GM21825 (cell line): ENCODE results near the gene PPP1R36.
"Not testable (repeated sequence)": the region's sequence is repeated elsewhere in the genome, so short reads cannot be mapped to it uniquely, and the experiment has no call there.

Experiments used
- ATAC-seq: cut with Tn5 transposase; IDR thresholded peaks from one replicate; pipeline ENCODE4 v1.9.1; 2021; ENCODE audit warnings: mild to moderate bottlenecking, moderate library complexity; ENCODE audit not compliant: unreplicated experiment

Gene PPP1R36

DNA sequence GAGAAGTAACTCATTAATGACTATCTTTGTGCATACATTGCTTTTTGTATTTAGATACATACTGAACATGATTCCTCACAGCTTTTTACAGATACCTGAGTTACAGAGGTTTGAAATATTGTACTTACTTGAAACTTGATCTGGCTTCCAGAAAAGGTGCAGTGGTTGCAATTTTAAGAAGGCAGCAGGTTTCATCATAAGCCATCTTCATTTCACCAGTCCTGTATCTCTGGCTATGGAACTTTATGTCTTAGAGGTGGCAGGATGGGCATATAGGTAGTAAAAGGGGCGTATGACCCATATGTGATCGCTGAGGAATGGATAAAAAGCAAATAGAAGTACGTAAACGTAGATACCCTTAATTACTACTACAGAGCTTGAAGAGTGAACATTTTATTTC, 31.5 kb upstream of the PPP1R36 start:
- no peak for ATAC-seq

DNA sequence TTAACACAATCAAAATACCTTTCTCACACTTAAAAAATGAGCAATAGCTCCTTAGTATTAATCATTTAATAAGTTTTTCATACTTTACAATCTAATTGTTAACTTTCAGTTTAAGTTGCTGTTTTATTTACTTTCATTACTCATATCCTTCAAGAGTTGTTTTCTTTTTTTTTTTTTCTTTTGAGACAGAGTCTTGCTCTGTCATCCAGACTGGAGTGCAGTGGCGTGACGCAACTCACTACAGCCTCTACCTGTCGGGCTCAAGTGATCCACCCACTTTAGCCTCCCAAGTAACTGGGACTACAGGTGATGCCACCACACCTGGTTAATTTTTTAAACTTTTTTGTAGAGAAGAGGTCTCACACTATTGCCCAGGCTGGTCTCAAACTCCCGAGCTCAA, 29.1 kb upstream of the PPP1R36 start:
- ATAC-seq: no peak

DNA sequence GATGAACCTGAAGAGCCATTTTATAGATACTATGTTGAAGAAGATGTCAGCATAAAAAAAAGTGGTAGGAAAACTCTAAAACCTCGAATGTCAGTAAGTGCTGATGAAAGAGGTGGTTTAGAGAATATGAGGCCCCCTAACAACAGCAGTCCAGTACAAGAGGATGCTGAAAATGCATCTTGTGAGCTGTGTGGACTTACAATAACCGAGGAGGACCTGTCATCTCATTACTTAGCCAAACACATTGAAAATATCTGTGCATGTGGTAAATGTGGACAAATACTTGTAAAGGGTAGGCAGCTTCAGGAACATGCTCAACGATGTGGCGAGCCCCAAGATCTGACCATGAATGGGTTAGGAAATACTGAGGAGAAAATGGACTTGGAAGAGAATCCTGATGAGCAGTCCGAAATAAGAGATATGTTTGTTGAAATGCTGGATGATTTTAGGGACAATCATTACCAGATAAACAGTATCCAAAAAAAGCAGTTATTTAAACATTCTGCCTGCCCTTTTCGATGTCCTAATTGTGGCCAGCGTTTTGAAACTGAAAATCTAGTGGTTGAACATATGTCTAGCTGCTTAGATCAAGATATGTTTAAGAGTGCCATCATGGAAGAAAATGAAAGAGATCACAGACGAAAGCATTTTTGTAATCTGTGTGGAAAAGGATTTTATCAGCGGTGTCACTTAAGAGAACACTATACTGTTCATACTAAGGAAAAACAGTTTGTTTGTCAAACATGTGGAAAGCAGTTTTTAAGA, 27.0 kb upstream of the PPP1R36 start:
- no peak for ATAC-seq

DNA sequence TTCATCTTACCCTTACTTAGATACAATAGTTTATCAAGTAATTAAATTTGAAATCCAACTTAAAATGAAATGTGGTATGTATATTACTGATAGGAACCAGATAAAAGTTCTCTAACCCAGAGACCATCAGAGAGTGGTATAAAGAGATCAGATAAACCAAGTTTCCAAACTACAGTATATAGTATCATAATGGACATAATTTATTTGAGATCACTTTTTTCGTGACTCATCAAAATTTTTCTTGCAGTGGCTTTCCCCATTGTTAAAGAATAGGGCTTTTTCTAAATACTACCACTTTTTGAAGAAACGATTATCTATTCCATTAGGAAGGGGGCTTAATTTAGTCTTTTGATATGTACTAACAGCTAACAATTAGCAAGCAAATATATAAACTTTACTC, 24.4 kb upstream of the PPP1R36 start:
- ATAC-seq: no peak

DNA sequence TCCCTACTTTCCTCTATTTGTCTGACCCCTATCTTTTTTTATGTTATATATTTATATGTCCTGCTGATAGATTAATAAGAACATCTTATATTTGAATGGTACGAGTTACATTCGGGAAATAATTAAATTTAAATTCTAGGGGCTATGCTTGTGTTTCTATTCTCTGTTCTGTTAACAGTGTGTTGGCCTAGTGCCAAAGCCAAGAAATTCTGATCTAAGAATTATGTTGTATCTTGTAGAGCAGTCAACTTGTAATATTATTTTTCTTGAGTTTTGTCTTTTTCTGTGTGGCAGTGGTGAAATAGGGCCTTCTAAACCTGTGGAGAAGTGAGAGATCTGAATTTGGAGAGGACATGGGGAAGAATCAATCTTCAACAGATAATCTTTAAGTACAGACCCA, 18.2 kb upstream of the PPP1R36 start:
- ATAC-seq: no peak

DNA sequence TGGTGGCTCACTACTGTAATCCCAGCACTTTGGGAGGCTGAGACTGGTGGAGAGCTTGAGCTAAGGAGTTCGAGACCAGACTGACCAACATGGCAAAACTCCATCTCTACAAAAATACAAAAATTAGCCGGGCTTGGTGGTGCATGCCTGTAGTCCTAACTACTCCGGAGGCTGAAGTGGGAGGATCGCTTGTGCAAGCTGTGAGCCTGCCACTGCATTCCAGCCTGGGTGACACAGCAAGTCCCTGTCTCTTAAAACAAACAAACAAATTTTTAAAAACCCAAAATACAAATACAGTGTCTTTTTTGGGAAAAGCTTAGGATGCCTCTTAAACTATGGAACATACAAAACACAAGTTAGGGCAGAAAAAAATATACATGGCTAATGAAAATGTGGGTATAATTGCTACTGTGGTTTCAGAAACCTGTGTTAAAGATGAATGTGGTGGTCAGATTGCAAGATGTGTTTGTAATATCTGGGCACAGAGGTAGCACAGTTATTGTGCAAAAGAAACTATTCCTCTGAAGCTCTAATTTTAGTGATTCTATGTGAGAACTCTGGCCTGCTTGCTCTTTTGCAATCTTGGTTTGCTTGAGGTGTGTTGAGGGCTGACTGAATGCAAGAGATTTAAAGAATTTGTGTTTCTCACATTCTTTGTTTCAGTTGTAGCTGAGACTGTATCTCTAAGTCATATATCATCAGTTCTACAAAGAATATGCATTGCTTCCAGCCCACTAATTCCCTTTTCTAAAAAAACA, 13.1 kb upstream of the PPP1R36 start:
- no peak for ATAC-seq

DNA sequence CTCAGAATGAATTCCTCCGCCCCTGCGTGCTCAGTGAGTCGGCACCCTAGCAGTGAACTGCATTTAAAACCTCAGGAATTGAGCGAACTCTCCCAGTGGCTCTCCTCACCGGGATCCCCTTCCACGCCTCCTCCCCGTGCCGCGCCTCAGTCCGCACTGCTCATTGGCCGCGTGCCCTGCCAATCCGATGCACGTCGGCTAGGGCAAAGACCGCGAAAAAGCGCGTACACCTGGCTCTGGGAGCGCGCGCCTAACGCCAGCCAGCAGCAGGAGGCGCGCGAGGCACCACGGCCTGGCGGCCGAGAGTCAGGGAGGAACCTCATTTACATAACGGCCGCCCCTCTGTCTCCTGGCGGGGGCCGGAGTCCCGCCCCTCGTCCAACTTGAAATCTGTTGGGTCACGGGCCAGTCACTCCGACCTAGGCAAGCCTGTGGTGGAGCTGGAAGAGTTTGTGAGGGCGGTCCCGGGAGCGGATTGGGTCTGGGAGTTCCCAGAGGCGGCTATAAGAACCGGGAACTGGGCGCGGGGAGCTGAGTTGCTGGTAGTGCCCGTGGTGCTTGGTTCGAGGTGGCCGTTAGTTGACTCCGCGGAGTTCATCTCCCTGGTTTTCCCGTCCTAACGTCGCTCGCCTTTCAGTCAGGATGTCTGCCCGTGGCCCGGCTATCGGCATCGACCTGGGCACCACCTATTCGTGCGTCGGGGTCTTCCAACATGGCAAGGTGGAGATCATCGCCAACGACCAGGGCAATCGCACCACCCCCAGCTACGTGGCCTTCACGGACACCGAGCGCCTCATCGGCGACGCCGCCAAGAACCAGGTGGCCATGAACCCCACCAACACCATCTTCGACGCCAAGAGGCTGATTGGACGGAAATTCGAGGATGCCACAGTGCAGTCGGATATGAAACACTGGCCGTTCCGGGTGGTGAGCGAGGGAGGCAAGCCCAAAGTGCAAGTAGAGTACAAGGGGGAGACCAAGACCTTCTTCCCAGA, 9.3 kb upstream of the PPP1R36 start, which contains the start of gene HSPA2:
TSS of gene HSPA2 (plus strand) at position 534 of the 995 bp plus-strand sequence. CDS start at position 643, 109 bp downstream.
- peak; percentile 93 for ATAC-seq

DNA sequence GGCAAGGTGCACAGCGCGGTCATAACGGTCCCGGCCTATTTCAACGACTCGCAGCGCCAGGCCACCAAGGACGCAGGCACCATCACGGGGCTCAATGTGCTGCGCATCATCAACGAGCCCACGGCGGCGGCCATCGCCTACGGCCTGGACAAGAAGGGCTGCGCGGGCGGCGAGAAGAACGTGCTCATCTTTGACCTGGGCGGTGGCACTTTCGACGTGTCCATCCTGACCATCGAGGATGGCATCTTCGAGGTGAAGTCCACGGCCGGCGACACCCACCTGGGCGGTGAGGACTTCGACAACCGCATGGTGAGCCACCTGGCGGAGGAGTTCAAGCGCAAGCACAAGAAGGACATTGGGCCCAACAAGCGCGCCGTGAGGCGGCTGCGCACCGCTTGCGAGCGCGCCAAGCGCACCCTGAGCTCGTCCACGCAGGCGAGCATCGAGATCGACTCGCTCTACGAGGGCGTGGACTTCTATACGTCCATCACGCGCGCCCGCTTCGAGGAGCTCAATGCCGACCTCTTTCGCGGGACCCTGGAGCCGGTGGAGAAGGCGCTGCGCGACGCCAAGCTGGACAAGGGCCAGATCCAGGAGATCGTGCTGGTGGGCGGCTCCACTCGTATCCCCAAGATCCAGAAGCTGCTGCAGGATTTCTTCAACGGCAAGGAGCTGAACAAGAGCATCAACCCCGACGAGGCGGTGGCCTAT, 8.3 kb upstream of the PPP1R36 start:
- ATAC-seq: no peak

DNA sequence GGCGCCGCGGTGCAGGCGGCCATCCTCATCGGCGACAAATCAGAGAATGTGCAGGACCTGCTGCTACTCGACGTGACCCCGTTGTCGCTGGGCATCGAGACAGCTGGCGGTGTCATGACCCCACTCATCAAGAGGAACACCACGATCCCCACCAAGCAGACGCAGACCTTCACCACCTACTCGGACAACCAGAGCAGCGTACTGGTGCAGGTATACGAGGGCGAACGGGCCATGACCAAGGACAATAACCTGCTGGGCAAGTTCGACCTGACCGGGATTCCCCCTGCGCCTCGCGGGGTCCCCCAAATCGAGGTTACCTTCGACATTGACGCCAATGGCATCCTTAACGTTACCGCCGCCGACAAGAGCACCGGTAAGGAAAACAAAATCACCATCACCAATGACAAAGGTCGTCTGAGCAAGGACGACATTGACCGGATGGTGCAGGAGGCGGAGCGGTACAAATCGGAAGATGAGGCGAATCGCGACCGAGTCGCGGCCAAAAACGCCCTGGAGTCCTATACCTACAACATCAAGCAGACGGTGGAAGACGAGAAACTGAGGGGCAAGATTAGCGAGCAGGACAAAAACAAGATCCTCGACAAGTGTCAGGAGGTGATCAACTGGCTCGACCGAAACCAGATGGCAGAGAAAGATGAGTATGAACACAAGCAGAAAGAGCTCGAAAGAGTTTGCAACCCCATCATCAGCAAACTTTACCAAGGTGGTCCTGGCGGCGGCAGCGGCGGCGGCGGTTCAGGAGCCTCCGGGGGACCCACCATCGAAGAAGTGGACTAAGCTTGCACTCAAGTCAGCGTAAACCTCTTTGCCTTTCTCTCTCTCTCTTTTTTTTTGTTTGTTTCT, 7.6 kb upstream of the PPP1R36 start:
- no peak for ATAC-seq

DNA sequence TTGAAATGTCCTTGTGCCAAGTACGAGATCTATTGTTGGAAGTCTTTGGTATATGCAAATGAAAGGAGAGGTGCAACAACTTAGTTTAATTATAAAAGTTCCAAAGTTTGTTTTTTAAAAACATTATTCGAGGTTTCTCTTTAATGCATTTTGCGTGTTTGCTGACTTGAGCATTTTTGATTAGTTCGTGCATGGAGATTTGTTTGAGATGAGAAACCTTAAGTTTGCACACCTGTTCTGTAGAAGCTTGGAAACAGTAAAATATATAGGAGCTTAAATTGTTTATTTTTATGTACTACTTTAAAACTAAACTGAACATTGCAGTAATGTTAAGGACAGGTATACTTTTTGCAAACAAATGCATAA, 6.9 kb upstream of the PPP1R36 start:
- no peak for ATAC-seq

DNA sequence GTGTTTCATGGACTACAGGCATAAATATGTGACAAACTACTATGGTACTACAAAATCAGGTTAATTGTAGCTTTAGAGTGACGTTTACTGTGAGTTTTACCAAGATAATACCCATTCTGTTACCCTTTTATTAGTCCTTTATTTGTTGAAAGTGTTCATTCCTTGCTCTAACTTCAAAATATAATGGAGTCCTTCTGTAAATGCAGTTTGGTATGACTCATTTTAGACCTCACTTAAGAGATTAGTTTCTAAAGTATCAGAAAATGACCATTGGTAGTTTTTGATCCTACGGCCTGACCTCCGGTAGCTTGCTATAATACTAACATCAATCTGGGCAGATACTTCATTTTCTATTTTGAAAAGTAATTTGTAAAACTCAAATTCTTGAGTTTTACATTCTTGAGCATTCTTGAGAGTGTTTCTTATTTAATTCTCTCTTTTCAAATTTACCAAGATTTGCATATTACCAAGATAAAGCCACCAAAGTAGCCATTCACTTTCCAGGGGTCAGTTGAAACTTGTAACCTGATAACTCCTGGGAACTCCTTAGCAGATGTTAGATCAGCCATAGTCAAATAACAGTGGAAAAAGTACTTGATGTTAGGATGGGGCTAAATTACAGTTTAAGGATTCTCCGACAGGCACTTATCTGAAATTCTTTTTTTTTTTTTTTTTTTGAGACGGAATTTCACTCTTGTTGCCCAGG, 5.0 kb upstream of the PPP1R36 start:
- no peak for ATAC-seq

DNA sequence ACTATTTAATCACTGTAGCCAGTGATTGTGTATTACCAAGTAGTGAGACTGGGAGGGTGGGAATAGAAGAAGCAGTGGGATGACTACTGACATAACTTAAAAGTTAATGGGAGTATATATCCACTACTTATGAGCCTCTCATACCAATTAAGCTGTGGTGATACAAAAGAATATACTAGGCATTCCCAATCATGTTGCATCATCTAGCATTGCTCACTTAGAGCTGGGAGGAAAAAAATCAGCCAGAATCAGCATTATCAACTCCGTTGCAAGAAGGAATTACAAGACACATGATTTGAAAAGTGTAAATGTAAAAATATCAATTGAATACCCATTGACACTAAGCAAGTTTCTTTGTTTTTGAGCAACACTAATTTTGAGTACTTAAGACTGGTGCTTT, 745 bp upstream of the PPP1R36 start:
- no peak for ATAC-seq

DNA sequence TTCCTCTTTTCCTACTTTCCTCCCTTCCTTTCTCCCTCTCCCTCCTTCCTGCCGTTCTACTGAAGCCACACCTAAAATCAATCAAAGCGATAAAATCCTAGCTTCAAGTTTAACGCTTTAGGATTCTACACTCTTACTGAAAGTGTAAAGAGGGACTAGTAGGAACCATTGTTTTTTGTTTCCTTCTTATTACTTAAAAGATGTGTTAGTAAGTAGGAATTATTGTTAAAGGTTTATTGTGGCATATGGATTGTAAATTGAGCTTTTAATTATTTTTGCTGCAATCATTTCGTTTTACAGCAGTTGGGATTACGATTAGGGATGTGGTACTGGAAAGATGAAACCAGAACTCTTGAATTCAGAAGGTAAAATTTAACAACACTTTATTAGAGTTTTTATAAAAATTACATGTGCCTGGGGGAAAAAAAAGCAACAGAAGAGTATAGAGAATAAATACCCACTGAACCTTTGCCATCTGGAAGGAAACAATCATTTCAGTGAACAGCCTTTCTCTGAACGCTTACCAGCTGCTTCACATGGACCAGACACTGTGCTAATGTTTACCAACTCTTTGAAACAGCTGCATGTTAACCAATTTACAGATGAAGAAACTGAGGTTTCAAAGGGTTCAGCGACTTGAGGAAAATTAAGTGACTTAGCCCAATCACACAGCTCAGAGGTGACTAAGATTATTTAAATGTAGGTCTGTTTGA, 1.0 kb downstream of the PPP1R36 start:
- ATAC-seq: no peak

DNA sequence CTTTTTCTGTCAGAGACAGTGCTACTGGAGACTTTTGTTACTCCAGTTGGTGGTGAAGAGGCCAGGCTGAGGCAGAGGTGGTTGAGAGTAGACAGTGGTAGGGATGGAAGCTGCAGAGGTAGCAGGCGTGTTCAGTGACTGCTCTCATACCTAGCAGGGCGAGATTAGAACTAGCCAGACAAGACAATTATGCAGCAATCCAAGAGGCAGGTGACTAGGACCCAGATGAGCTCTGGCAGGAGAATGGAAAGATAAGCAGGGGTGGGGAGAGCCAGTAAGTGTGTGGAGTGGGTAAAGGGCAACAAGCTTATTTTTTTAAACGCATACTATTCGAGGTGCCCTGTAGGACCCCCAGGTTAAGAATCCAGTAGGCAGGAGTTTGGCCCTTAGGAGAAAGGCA, 4.8 kb downstream of the PPP1R36 start:
- no peak for ATAC-seq

DNA sequence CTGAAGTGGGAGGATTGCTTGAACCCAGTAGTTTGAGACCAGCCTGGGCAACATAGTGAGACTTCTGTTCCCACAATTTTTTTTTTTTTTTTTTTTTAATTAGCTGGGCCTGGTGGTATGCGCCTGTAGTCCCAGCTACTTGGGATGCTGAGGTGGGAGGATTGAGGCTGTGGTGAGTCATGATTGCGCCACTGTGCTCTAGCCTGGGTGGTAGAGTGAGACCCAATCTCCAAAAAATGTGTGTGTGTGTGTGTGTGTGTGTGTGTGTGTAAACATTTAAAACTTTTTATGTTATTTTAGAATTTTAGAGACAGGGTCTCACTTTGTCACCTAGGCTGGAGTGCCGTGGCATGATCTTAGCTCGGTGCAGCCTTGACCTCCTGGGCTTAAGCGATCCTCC, 6.8 kb downstream of the PPP1R36 start:
- no peak for ATAC-seq

DNA sequence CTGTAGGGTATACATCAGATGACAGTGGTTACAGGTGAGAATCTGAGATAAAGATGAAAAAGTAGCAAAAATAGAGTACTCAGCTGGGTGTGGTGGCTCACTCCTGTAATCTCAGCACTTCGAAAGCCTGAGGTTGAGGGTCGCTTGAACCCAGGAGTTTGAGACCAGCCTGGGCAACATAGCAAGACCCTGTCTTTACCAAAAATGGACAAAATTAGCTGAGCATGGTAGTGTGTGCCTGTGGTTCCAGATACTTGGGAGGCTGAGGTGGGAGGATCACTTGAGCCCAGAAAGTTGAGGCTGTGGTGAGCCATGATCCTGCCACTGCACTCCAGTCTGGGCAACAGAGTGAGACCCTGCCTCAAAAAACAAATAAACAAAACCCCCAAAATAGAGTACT, 8.5 kb downstream of the PPP1R36 start:
- not testable (repeated sequence) for ATAC-seq

DNA sequence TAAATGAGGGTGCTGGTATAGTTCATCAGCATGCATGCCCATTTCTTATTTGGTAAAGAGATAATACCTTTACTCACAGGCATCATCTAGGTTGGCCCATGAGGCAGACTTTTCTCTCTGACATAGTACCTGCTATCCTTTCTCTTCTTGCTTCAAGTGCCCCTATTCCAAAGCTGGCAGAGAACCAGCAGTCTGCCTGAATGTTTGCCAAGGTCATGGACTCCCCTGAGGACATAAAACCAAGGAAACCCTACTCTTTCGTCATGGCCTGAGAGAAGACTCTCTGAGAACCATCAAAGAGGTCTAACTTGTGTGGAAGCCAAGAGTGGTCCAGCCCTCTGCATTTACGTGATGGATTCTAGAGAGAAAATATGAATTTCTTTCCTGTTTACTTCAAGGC, 11.9 kb downstream of the PPP1R36 start:
- no peak for ATAC-seq

DNA sequence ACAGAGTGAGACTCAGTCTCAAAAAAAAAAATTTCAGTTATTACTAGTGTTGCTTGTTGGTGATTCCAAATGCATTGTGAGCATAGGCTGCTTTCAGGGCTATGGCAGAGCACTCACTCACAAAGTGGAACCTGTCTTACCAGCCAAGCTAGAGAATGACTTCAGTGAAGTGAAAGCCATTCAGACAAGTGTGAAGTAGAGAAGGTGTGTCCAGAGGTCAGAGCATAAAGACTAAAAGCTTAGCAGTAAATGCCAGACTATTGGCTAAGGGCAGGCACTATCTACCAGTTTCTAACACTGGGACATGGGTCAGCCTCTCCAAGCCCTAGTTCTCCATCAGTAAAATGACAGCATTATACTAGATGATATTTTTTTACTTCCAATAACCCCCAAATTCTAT, 12.7 kb downstream of the PPP1R36 start:
- no peak for ATAC-seq
